ENCODE results near the gene CLSTN2. TPM values are rescaled to one million over a fixed set of nuclear protein-coding genes. Genes with fewer than 3 reads are reported as not detected.

Gene CLSTN2
- total RNA-seq, 1 experiment from 2014 or later: 0.68 TPM

DNA sequence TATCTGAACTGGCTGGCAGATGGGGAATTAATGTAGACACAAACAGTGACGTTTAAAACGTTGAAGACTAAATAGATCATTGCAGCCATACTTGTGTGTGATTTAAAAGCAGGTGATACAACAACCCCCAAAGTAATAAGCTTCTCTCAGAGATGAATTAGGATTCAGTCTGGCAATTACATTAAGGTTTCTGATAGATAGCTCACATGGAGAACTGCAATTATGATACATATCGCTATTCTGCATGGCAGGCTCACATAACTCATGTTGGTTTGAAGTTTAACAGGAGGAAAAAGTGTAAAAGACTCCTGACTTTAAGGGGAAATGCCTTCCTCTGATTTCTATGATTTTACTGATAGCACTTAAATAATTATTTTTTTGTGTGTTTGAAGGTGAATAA lies 196.9 kb downstream of the CLSTN2 start:
- Histone ChIP-seq H2AFZ (ENCODE audit: low read length) (no peak overlapping the region), H3K23ac (ENCODE audit: insufficient read length, low read depth, low read length) (no peak overlapping the region), H3K23me2 (ENCODE audit: insufficient read length, low read depth, low read length, poor library complexity, severe bottlenecking) (no peaks in the 10 kb centered on the region), H3K18ac (ENCODE audit: insufficient read length, low read depth, low read length) (no peak overlapping the region), H4K5ac (ENCODE audit: insufficient read length, low read depth, low read length) (no peak overlapping the region), H2BK5ac (ENCODE audit: insufficient read length, low read length) (no peak overlapping the region), H3T11ph (ENCODE audit: low read length) (no peak overlapping the region), H3K4ac (ENCODE audit: low read depth, low read length) (no peak overlapping the region), H4K91ac (ENCODE audit: insufficient read length, low read depth, low read length) (no peak overlapping the region), H2BK20ac (ENCODE audit: low read depth, low read length, poor library complexity, severe bottlenecking) (no peak overlapping the region), H3K9ac (ENCODE audit: extremely low read depth, insufficient read length, low read length) (no peak overlapping the region), H2BK15ac (ENCODE audit: low read depth, low read length) (no peak overlapping the region), H3K79me1 (ENCODE audit: insufficient read depth, low read depth, low read length, poor library complexity, severe bottlenecking) (no peaks in the 10 kb centered on the region), H3K9me3 (ENCODE audit: control insufficient read depth, low read depth, low read length) (no peaks in the 10 kb centered on the region), H3K14ac (ENCODE audit: insufficient read depth, low read length) (no peak overlapping the region), H3K27me3 (ENCODE audit: insufficient read depth, low read length) (no peaks in the 10 kb centered on the region), H2BK12ac (ENCODE audit: insufficient read length, low read depth, low read length) (no peak overlapping the region), H2AK5ac (ENCODE audit: insufficient read length, low read length) (no peak overlapping the region), H3K4me2 (ENCODE audit: insufficient read depth, insufficient read length, low read length) (no peak overlapping the region), H3K27ac (ENCODE audit: insufficient read length, low read depth, low read length) (no peak overlapping the region), H4K8ac (replicated peaks; ENCODE audit: insufficient read length, low read depth, low read length) (no peak overlapping the region), H3K79me2 (ENCODE audit: insufficient read depth, low read length) (no peaks in the 10 kb centered on the region), H3K4me1 (ENCODE audit: insufficient read depth, low read length) (no peaks in the 10 kb centered on the region), H2BK120ac (ENCODE audit: low read depth, low read length, poor library complexity, severe bottlenecking) (no peak overlapping the region), H4K20me1 (ENCODE audit: control insufficient read depth, insufficient read depth, insufficient read length) (no peaks in the 10 kb centered on the region), H3K56ac (ENCODE audit: insufficient read length, low read depth, low read length) (no peak overlapping the region)
- Mint-ChIP-seq H3K36me3 (ENCODE audit: insufficient read depth in 1 of 3, low read depth in 3 of 3) (no peaks in the 10 kb centered on the region), H3K27me3 (ENCODE audit: low read depth) (peaks cover 4% of the 10 kb centered on the region; the same call in 1 of the 2 replicates), H3K4me1 (peaks cover 30 to 32% of the 10 kb centered on the region in 2 experiments), H3K4me3 (no peak overlapping the region), H3K9me3 (peaks cover 0 to 2% of the 10 kb centered on the region in 2 experiments; a peak in 1 of 5 replicates), H3K27ac (no peak overlapping the region)
- TF ChIP-seq CTCF (conservative IDR thresholded peaks at IDR 0.05): no peak
- DNase-seq: no peak
- WGBS (ENCODE audit: extremely low coverage, insufficient read length, low lambda C conversion rate): no CpG with 5 or more reads among the region's 3 CpGs

Measured in H9 (cell line).